ENCODE data around the gene SH3RF3.

The SH3RF3 gene

DNA sequence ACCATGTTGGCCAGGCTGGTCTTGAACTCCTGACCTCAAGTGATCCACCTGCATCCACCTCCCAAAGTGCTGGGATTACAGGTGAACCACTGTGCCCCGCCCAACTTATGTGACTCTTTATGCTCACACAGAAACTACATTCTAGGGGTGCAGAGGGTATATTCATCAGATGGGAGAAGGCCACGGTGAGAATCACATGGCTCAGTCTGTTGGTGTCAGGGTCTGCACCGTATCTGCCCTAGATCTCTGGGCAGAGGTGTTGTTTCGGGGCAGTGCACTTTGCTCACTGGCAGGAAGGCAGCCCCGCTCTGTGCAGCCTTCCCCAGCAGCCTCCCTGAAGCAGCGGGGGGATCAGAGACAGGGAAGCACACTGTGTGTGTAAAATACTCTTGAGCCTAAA lies 76.4 kb downstream of the SH3RF3 start:
- H3K4me3 ChIP-seq (IDR thresholded peaks at IDR 0.05; ENCODE audit: insufficient read depth, low read depth, low read length): no peak overlapping the region
- H3K27me3 ChIP-seq (ENCODE audit: insufficient read depth, low read depth): no peaks in the 10 kb centered on the region
- H3K9ac ChIP-seq: no peak overlapping the region
- no peaks in the 10 kb centered on the region for H3K79me2 ChIP-seq (ENCODE audit: insufficient read depth, low read depth)
- TF ChIP-seq, protein P1, sequence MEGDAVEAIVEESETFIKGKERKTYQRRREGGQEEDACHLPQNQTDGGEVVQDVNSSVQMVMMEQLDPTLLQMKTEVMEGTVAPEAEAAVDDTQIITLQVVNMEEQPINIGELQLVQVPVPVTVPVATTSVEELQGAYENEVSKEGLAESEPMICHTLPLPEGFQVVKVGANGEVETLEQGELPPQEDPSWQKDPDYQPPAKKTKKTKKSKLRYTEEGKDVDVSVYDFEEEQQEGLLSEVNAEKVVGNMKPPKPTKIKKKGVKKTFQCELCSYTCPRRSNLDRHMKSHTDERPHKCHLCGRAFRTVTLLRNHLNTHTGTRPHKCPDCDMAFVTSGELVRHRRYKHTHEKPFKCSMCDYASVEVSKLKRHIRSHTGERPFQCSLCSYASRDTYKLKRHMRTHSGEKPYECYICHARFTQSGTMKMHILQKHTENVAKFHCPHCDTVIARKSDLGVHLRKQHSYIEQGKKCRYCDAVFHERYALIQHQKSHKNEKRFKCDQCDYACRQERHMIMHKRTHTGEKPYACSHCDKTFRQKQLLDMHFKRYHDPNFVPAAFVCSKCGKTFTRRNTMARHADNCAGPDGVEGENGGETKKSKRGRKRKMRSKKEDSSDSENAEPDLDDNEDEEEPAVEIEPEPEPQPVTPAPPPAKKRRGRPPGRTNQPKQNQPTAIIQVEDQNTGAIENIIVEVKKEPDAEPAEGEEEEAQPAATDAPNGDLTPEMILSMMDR (conservative IDR thresholded peaks at IDR 0.05; ENCODE audit: low read depth, low read length): no peak
- no peak overlapping the region for H3K27ac ChIP-seq
- H3K36me3 ChIP-seq (ENCODE audit: insufficient read depth): no peaks in the 10 kb centered on the region
- no peak overlapping the region for H2AFZ ChIP-seq (ENCODE audit: low read depth)
- H3K4me2 ChIP-seq: no peak overlapping the region
- no peaks in the 10 kb centered on the region for H4K20me1 ChIP-seq (ENCODE audit: insufficient read depth)
- no peaks in the 10 kb centered on the region for H3K4me1 ChIP-seq (ENCODE audit: low read depth, poor library complexity, severe bottlenecking)

DNA sequence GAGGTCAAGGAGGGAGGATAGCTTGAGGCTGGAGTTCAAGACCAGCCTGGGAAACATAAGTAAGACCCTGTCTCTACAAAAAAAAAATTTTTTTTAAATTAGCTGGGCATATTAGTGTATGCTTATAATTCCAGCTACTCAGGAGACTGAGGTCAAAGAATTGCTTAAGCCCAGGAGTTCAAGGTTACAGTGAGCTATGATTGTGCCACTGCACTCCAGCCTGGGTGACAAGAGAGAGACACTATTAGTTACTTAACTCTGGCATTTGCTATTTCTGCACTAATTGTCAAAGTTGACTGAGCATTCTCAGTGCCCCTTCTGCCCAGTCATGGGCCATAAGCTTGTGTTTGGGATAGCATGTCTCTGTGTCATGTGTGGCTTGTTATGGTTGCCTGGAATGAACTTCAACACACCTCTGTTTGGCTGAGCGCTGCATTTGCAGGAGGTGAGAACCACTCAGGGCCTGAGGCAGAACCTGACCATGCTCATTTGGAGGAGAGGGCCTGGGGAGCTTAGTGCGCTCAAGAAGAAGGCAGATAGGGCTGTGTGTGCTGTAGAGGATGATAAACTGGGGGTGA lies 77.7 kb downstream of the SH3RF3 start:
- Histone ChIP-seq H3K27me3 (ENCODE audit: insufficient read depth, low read depth) (no peaks in the 10 kb centered on the region), H3K4me2 (no peak overlapping the region), H2AFZ (ENCODE audit: low read depth) (no peak overlapping the region), H4K20me1 (ENCODE audit: insufficient read depth) (no peaks in the 10 kb centered on the region), H3K36me3 (ENCODE audit: insufficient read depth) (no peaks in the 10 kb centered on the region), H3K4me1 (ENCODE audit: low read depth, poor library complexity, severe bottlenecking) (no peaks in the 10 kb centered on the region), H3K4me3 (IDR thresholded peaks at IDR 0.05; ENCODE audit: insufficient read depth, low read depth, low read length) (no peak overlapping the region), H3K27ac (no peak overlapping the region), H3K9ac (no peak overlapping the region), H3K79me2 (ENCODE audit: insufficient read depth, low read depth) (no peaks in the 10 kb centered on the region)
- TF ChIP-seq, protein P1 (conservative IDR thresholded peaks at IDR 0.05; ENCODE audit: low read depth, low read length): no peak

- Histone ChIP-seq H3K27ac (no peak overlapping the region), H3K27me3 (ENCODE audit: insufficient read depth, low read depth) (no peaks in the 10 kb centered on the region), H3K36me3 (ENCODE audit: insufficient read depth) (no peaks in the 10 kb centered on the region), H2AFZ (ENCODE audit: low read depth) (no peak overlapping the region), H3K4me2 (no peak overlapping the region), H3K79me2 (ENCODE audit: insufficient read depth, low read depth) (no peaks in the 10 kb centered on the region), H4K20me1 (ENCODE audit: insufficient read depth) (no peaks in the 10 kb centered on the region), H3K4me3 (IDR thresholded peaks at IDR 0.05; ENCODE audit: insufficient read depth, low read depth, low read length) (no peak overlapping the region), H3K4me1 (ENCODE audit: low read depth, poor library complexity, severe bottlenecking) (no peaks in the 10 kb centered on the region), H3K9ac (no peak overlapping the region)
- TF ChIP-seq, protein P1 (conservative IDR thresholded peaks at IDR 0.05; ENCODE audit: low read depth, low read length): no peak
Measured at GRCh38 chr2:109207176-109207575, 78.2 kb downstream of the SH3RF3 start.

- Histone ChIP-seq H3K27me3 (ENCODE audit: insufficient read depth, low read depth) (no peaks in the 10 kb centered on the region), H3K4me2 (no peak overlapping the region), H3K36me3 (ENCODE audit: insufficient read depth) (no peaks in the 10 kb centered on the region), H3K4me1 (ENCODE audit: low read depth, poor library complexity, severe bottlenecking) (peaks cover 8% of the 10 kb centered on the region), H3K9ac (no peak overlapping the region), H3K4me3 (IDR thresholded peaks at IDR 0.05; ENCODE audit: insufficient read depth, low read depth, low read length) (no peak overlapping the region), H4K20me1 (ENCODE audit: insufficient read depth) (no peaks in the 10 kb centered on the region), H2AFZ (ENCODE audit: low read depth) (no peak overlapping the region), H3K27ac (no peak overlapping the region), H3K79me2 (ENCODE audit: insufficient read depth, low read depth) (no peaks in the 10 kb centered on the region)
- TF ChIP-seq, protein P1 (conservative IDR thresholded peaks at IDR 0.05; ENCODE audit: low read depth, low read length): no peak
Measured at GRCh38 chr2:109208071-109208950, 79.3 kb downstream of the SH3RF3 start.

All from KMS-11 (cell line).